Gastrocnemius medialis (tissue), 4 donors: Measurements from ENCODE around the gene HOXA7. TPM values are rescaled to one million over a fixed set of nuclear protein-coding genes. Genes with fewer than 3 reads are reported as not detected.

ENCODE experiments used
- ATAC-seq, 2 donors: fragments of 150-250 bp; one replicate each; pipeline ENCODE4 v1.9.1; 2016
- DNase-seq, 2 donors: peaks; one replicate each; pipeline ENCODE4 v3.0.0-alpha.2; 2019
- H3K27ac ChIP-seq, 4 donors: fragments of 200-600 bp; sonication (generic); 1 replicate in 1 of 4; 2 replicates in 3 of 4; pipeline ENCODE4 v1.5.1; 2016 to 2018; ENCODE audit warnings: mild to moderate bottlenecking in 2 of 4, moderate library complexity in 1 of 4
- H3K27me3 ChIP-seq, 3 donors: fragments of 200-600 bp; sonication (generic) in 2 of 3; 1 replicate in 1 of 3; 2 replicates in 2 of 3; pipeline versions ENCODE4 v1.5.1 to v1.6.0; 2016 to 2019; ENCODE audit warnings: mild to moderate bottlenecking in 1 of 3, moderate library complexity in 1 of 3
- H3K36me3 ChIP-seq, 2 donors: fragments of 200-600 bp; sonication (generic) in 1 of 2; one replicate each; pipeline ENCODE4 v1.5.1; 2017 to 2018
- H3K4me1 ChIP-seq, 2 donors: fragments of 200-600 bp; sonication (generic) in 1 of 2; one replicate each; pipeline ENCODE4 v1.5.1; 2016 to 2017; ENCODE audit warnings: mild to moderate bottlenecking in 2 of 2
- H3K4me3 ChIP-seq, 4 donors: fragments of 200-600 bp; sonication (generic) in 3 of 4; 1 replicate in 1 of 4; 2 replicates in 3 of 4; pipeline ENCODE4 v1.5.1; 2016 to 2019; ENCODE audit warnings: mild to moderate bottlenecking in 2 of 4
- H3K9me3 ChIP-seq, 3 donors: fragments of 200-600 bp; sonication (generic) in 2 of 3; 1 replicate in 1 of 3; 2 replicates in 2 of 3; pipeline ENCODE4 v1.5.1; 2016 to 2019
- CTCF ChIP-seq, 5 experiments: fragments of 450-650 bp in 3 of 5; fragments of 200-600 bp in 2 of 5; sonication (generic) in 2 of 5; IDR thresholded peaks in 4 of 5; conservative IDR thresholded peaks in 1 of 5; 1 replicate in 4 of 5; 2 replicates in 1 of 5; pipeline ENCODE4 v1.5.1; 2016 to 2019; ENCODE audit warnings: antibody characterized with exemption in 5 of 5, mild to moderate bottlenecking in 3 of 5, moderate library complexity in 3 of 5
- POLR2A ChIP-seq, 2 donors: fragments of 450-650 bp; IDR thresholded peaks; one replicate each; pipeline ENCODE4 v1.6.1; 2017; ENCODE audit warnings: antibody characterized with exemption in 2 of 2, mild to moderate bottlenecking in 2 of 2, moderate library complexity in 2 of 2
- in situ Hi-C, 4 donors: fragments of 200-750 bp; cut with MboI; loops; one replicate each; pipeline versions ENCODE4 v1.15.0 to v1.8.0; 2017; ENCODE audit warnings: low sequenced_read_pairs in 4 of 4
- intact Hi-C: fragments of 100-400 bp; cut with DNase I; formaldehyde crosslinking; loops from one replicate; pipeline ENCODE4 v1.15.1; 2023; ENCODE audit warnings: low total_unique reads
- total RNA-seq, 4 donors: library from RNA; depleted of rRNA; stranded (reverse); fragments of >200 nt; gene quantifications; one replicate each; pipeline versions ENCODE4 v1.1.0 to v1.2.3, GENCODE V29; 2016

The HOXA7 gene
- total RNA-seq, 4 donors from 2014 or later = 5.3 to 12.8 (median 8.6) TPM

GRCh38 chr7:27161721-27162560, 5.5 kb upstream of the HOXA7 start:
- TF ChIP-seq POLR2A (IDR thresholded peaks at IDR 0.05) = no peak
- no peak for TF ChIP-seq CTCF (IDR thresholded peaks at IDR 0.05 in 4 of 5, conservative IDR thresholded peaks at IDR 0.05 in 1 of 5)
- DNase-seq (peak in 1 of 2 donors; percentile 15), ATAC-seq (no peak)
- H3K36me3 ChIP-seq = no peaks in the 10 kb centered on the region
- no peaks in the 10 kb centered on the region for H3K27me3 ChIP-seq
- no peaks in the 10 kb centered on the region for H3K9me3 ChIP-seq
- H3K27ac ChIP-seq = peak overlapping the region in 2 of 4 donors; percentile 3 to 27
- H3K4me1 ChIP-seq = peaks cover 12 to 30% of the 10 kb centered on the region in 2 donors
- no peak overlapping the region for H3K4me3 ChIP-seq
- intact Hi-C loops (loop anchor here (1.0 to 10.0 kb wide), 5 partner anchors 309 to 1397 kb away; no protein-coding TSS in a partner anchor), in situ Hi-C loops (loop anchor here in 1 of 4 donors (10.0 to 25.0 kb wide), 2 partner anchors 950 to 1297 kb away; partner anchors contain the start of genes CBX3 and HNRNPA2B1)

GRCh38 chr7:27161214-27161720, 4.8 kb upstream of the HOXA7 start:
- no peaks in the 10 kb centered on the region for H3K27me3 ChIP-seq
- TF ChIP-seq POLR2A (IDR thresholded peaks at IDR 0.05) = no peak
- no peak for TF ChIP-seq CTCF (IDR thresholded peaks at IDR 0.05 in 4 of 5, conservative IDR thresholded peaks at IDR 0.05 in 1 of 5)
- in situ Hi-C loops (loop anchor here in 1 of 4 donors (10.0 to 25.0 kb wide), 2 partner anchors 949 to 1296 kb away; partner anchors contain the start of genes CBX3 and HNRNPA2B1), intact Hi-C loops (loop anchor here (1.0 to 10.0 kb wide), 5 partner anchors 308 to 1396 kb away; no protein-coding TSS in a partner anchor)
- H3K27ac ChIP-seq = peak overlapping the region; percentile 65 to 88 (median 81)
- H3K4me1 ChIP-seq = peaks cover 12 to 25% of the 10 kb centered on the region in 2 donors
- DNase-seq = peak in 1 of 2 donors; percentile 28
- H3K36me3 ChIP-seq = no peaks in the 10 kb centered on the region
- ATAC-seq = no peak
- H3K9me3 ChIP-seq = no peaks in the 10 kb centered on the region
- H3K4me3 ChIP-seq = peak overlapping the region; percentile 60 to 80 (median 72)

GRCh38 chr7:27160546-27161213, 4.2 kb upstream of the HOXA7 start:
- intact Hi-C loops = loop anchor here (1.0 to 10.0 kb wide), 5 partner anchors 307 to 1396 kb away; no protein-coding TSS in a partner anchor
- peaks cover 12 to 23% of the 10 kb centered on the region in 2 donors for H3K4me1 ChIP-seq

More at GRCh38 chr7:27160546-27161213, 4.2 kb upstream of the HOXA7 start:
- in situ Hi-C loops = loop anchor here in 1 of 4 donors (10.0 to 25.0 kb wide), 2 partner anchors 948 to 1296 kb away; partner anchors contain the start of genes CBX3 and HNRNPA2B1
- DNase-seq (peak in 1 of 2 donors; percentile 85), ATAC-seq (peak; percentile 32 to 47)
- Histone ChIP-seq H3K27me3 (no peaks in the 10 kb centered on the region), H3K36me3 (no peaks in the 10 kb centered on the region), H3K27ac (peak overlapping the region; percentile 65 to 88 (median 81)), H3K9me3 (no peaks in the 10 kb centered on the region), H3K4me3 (peak overlapping the region; percentile 60 to 80 (median 72))
- peak; percentile 99 to 100 (median 100) for TF ChIP-seq CTCF (IDR thresholded peaks at IDR 0.05 in 4 of 5, conservative IDR thresholded peaks at IDR 0.05 in 1 of 5)
- no peak for TF ChIP-seq POLR2A (IDR thresholded peaks at IDR 0.05)
